LNCaP clone FGC (cell line): ENCODE results near the gene USP22.

ENCODE experiments used
- DNase-seq: peaks from one replicate; pipeline ENCODE4 v3.0.0-alpha.2; 2011; ENCODE audit warnings: low read depth
- H3K4me3 ChIP-seq: 2 replicates; pipeline ENCODE4 v1.5.1; 2011; ENCODE audit warnings: mild to moderate bottlenecking, low read depth, low read length, control low read depth
- CTCF ChIP-seq: IDR thresholded peaks from 2 replicates; pipeline ENCODE4 v1.5.1; 2012; ENCODE audit warnings: mild to moderate bottlenecking; ENCODE audit not compliant: control insufficient read depth, insufficient read depth; ENCODE audit errors: extremely low read depth

The USP22 gene

GRCh38 chr17:21005803-21006202 lies 37.0 kb downstream of the USP22 start:
- H3K4me3 ChIP-seq, result no peak overlapping the region
- TF ChIP-seq CTCF, result no peak
- no peak for DNase-seq

GRCh38 chr17:21005367-21005766 lies 37.4 kb downstream of the USP22 start:
- H3K4me3 ChIP-seq, result no peak overlapping the region
- TF ChIP-seq CTCF, result no peak
- DNase-seq, result no peak

GRCh38 chr17:21004016-21004930 lies 38.5 kb downstream of the USP22 start:
- TF ChIP-seq CTCF, result no peak
- no peak overlapping the region for H3K4me3 ChIP-seq
- no peak for DNase-seq

- TF ChIP-seq CTCF, result no peak
- no peak for DNase-seq
- no peak overlapping the region for H3K4me3 ChIP-seq
Observed at GRCh38 chr17:21003007-21003621, 39.7 kb downstream of the USP22 start.

- no peak for DNase-seq
- no peak overlapping the region for H3K4me3 ChIP-seq
- no peak for TF ChIP-seq CTCF
Observed at GRCh38 chr17:21002309-21003006, 40.4 kb downstream of the USP22 start.

GRCh38 chr17:21001813-21002221 lies 41.0 kb downstream of the USP22 start:
- no peak for DNase-seq
- H3K4me3 ChIP-seq, result no peak overlapping the region
- 0 out of 2 replicates have a peak, but pooled peaks have one; percentile 2 for TF ChIP-seq CTCF
